Mesenchymal stem cell (in vitro differentiated cells and primary cell): ENCODE results near the gene B3GALT6.
"Not testable (repeated sequence)": the region's sequence is repeated elsewhere in the genome, so short reads cannot be mapped to it uniquely, and the experiment has no call there.

Experiments
- DNase-seq: peaks from one replicate; pipeline ENCODE4 v3.0.0-alpha.2; 2013
- H2AFZ ChIP-seq: one replicate; pipeline ENCODE4 v1.6.1; 2013; ENCODE audit warnings: low read depth, mild to moderate bottlenecking, control low read depth, inconsistent platforms, low read length, moderate library complexity
- H2AK5ac ChIP-seq: 2 replicates; pipeline ENCODE4 v1.6.1; 2013; ENCODE audit warnings: low read length, moderate library complexity, mild to moderate bottlenecking, inconsistent platforms; ENCODE audit not compliant: severe bottlenecking
- H2BK120ac ChIP-seq: one replicate; pipeline ENCODE4 v1.6.1; 2013; ENCODE audit warnings: low read depth, mild to moderate bottlenecking, inconsistent platforms, low read length, moderate library complexity
- H2BK12ac ChIP-seq, 2 experiments: one replicate each; pipeline ENCODE4 v1.6.1; 2013; ENCODE audit warnings: inconsistent platforms in 2 of 2, low read length in 2 of 2, mild to moderate bottlenecking in 2 of 2, moderate library complexity in 2 of 2, control low read depth in 1 of 2
- H2BK15ac ChIP-seq: one replicate; pipeline ENCODE4 v1.6.1; 2013; ENCODE audit warnings: mild to moderate bottlenecking, low read depth, inconsistent platforms; ENCODE audit not compliant: poor library complexity, severe bottlenecking
- H2BK5ac ChIP-seq: 2 replicates; pipeline ENCODE4 v1.6.1; 2013; ENCODE audit warnings: low read depth, mild to moderate bottlenecking, low read length, control low read depth, inconsistent platforms; ENCODE audit not compliant: poor library complexity, severe bottlenecking
- H3K14ac ChIP-seq, 2 experiments: one replicate each; pipeline ENCODE4 v1.6.1; 2013; ENCODE audit warnings: inconsistent platforms in 2 of 2, low read length in 2 of 2, control low read depth in 1 of 2, mild to moderate bottlenecking in 1 of 2, moderate library complexity in 1 of 2
- H3K18ac ChIP-seq, 2 experiments: one replicate each; pipeline ENCODE4 v1.6.1; 2013; ENCODE audit warnings: inconsistent platforms in 2 of 2, low read length in 2 of 2, control low read depth in 1 of 2, low read depth in 1 of 2, mild to moderate bottlenecking in 1 of 2
- H3K23ac ChIP-seq, 2 experiments: one replicate each; pipeline ENCODE4 v1.6.1; 2013; ENCODE audit warnings: inconsistent platforms in 2 of 2, low read length in 2 of 2, mild to moderate bottlenecking in 2 of 2, moderate library complexity in 2 of 2, control low read depth in 1 of 2
- H3K27ac ChIP-seq: 2 replicates; pipeline ENCODE4 v1.5.1; 2013; ENCODE audit warnings: mild to moderate bottlenecking, moderate library complexity, low read length, control low read depth, inconsistent platforms; ENCODE audit not compliant: poor library complexity, severe bottlenecking
- H3K27me3 ChIP-seq, 2 experiments: 2 replicates each; pipeline versions ENCODE4 v1.6.1 to v1.7.0; 2013; ENCODE audit warnings: low read length in 2 of 2, mild to moderate bottlenecking in 2 of 2, moderate library complexity in 2 of 2, control low read depth in 1 of 2, inconsistent platforms in 1 of 2; ENCODE audit not compliant: control insufficient read depth in 1 of 2, insufficient read depth in 1 of 2
- H3K36me3 ChIP-seq, 2 experiments: 2 replicates each; pipeline versions ENCODE4 v1.6.1 to v1.7.0; 2013; ENCODE audit warnings: low read length in 2 of 2, control low read depth in 1 of 2, inconsistent platforms in 1 of 2, low read depth in 1 of 2, mild to moderate bottlenecking in 1 of 2; ENCODE audit not compliant: insufficient read depth in 2 of 2, control insufficient read depth in 1 of 2
- H3K4ac ChIP-seq, 2 experiments: one replicate each; pipeline ENCODE4 v1.6.1; 2013; ENCODE audit warnings: inconsistent platforms in 2 of 2, low read length in 2 of 2, mild to moderate bottlenecking in 2 of 2, moderate library complexity in 2 of 2, control low read depth in 1 of 2, low read depth in 1 of 2
- H3K4me1 ChIP-seq: 2 replicates; pipeline ENCODE4 v1.6.1; 2013; ENCODE audit warnings: low read depth, low read length, control low read depth; ENCODE audit not compliant: control insufficient read depth, insufficient read depth
- H3K4me2 ChIP-seq: 2 replicates; pipeline ENCODE4 v1.6.1; 2013; ENCODE audit warnings: low read length, mild to moderate bottlenecking, inconsistent platforms; ENCODE audit not compliant: poor library complexity, severe bottlenecking
- H3K4me3 ChIP-seq, 2 experiments: 2 replicates each; pipeline versions ENCODE4 v1.5.1 to v1.7.0; 2013; ENCODE audit warnings: low read length in 2 of 2, mild to moderate bottlenecking in 2 of 2, control low read depth in 1 of 2, low read depth in 1 of 2; ENCODE audit not compliant: insufficient read depth in 1 of 2
- H3K79me1 ChIP-seq: replicated peaks from 2 replicates; pipeline ENCODE4 v1.6.1; 2013; ENCODE audit warnings: mild to moderate bottlenecking, control low read depth, low read length, inconsistent platforms; ENCODE audit not compliant: poor library complexity, severe bottlenecking
- H3K9ac ChIP-seq: 2 replicates; pipeline ENCODE4 v1.7.0; 2013; ENCODE audit warnings: mild to moderate bottlenecking, low read length, moderate library complexity
- H3K9me3 ChIP-seq: 2 replicates; pipeline ENCODE4 v1.7.0; 2013; ENCODE audit warnings: mild to moderate bottlenecking, low read length; ENCODE audit not compliant: control insufficient read depth
- H4K8ac ChIP-seq: one replicate; pipeline ENCODE4 v1.6.1; 2013; ENCODE audit warnings: inconsistent platforms, mild to moderate bottlenecking, low read length, moderate library complexity
- H4K91ac ChIP-seq: one replicate; pipeline ENCODE4 v1.6.1; 2013; ENCODE audit warnings: mild to moderate bottlenecking, low read length, inconsistent platforms
- WGBS: methylation state at CpG from one replicate; pipeline ENCODE4 v1.1.7; 2013; ENCODE audit warnings: mixed read lengths; 5-methylcytosine and 5-hydroxymethylcytosine counted together

Gene B3GALT6

DNA sequence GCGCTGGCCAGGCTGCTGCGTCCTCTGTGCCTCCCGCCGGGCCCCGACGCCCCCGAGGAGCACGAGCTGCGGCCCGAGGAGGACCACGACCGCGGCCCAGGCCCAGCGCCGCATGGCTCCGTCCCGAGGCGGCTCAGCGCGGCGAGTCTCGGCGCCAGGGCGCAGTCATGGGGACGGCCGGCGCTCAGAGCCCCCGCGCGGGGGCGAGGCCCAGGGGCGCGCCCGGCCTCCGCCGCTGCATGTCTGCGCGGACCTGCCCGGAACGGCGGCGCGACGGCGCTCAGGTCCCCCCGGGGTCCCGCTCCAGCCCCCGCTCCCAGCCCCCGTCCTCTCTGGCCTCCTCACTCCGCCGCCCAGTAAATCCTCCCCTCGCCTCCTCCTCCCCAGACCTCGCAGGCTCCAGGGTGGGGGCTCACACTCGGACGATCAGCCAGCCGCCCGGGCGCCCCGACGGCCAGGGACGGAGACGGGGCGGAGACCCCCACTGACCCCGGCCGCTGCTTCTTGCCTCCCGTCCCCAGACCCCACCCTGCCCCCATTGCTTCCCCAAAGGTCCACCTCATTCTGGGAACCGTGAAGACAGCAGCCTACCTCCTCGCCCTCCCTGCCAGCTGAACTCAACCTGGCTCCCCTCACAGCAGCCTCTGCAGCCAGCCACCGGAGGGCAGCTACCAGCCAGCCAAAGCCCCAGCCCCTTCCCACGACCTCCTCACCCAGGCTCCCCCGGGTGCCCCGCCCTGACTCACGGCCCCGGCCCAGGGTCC lies 14.7 kb downstream of the B3GALT6 start, which contains the start of gene C1QTNF12:
TSS of gene C1QTNF12 (minus strand) at position 146 of the 764 bp plus-strand sequence. CDS start at position 114, 32 bp downstream.
- Histone ChIP-seq H2AK5ac (no peak within 1 kb of the TSS), H4K8ac (peak within 1 kb of the TSS; percentile 54), H3K9ac (no peak within 1 kb of the TSS), H4K91ac (peak within 1 kb of the TSS; percentile 39), H3K79me1 (peaks cover 13% of the 10 kb centered on the region), H3K27me3 (peaks cover 6 to 20% of the 10 kb centered on the region in 2 experiments), H2BK120ac (no peak within 1 kb of the TSS), H2BK5ac (no peak within 1 kb of the TSS), H3K27ac (no peak within 1 kb of the TSS), H3K23ac (peak within 1 kb of the TSS in 1 of 2 experiments; percentile 84), H3K4me3 (peak within 1 kb of the TSS in 1 of 2 experiments; percentile 22), H3K14ac (peak within 1 kb of the TSS in 1 of 2 experiments; percentile 86), H3K4ac (peak within 1 kb of the TSS in 1 of 2 experiments; percentile 64), H3K18ac (peak within 1 kb of the TSS; percentile 62 to 82), H2BK15ac (peak within 1 kb of the TSS; percentile 89), H3K4me1 (peaks cover 32% of the 10 kb centered on the region), H3K4me2 (peak within 1 kb of the TSS; percentile 62), H3K9me3 (no peaks in the 10 kb centered on the region), H2BK12ac (peak within 1 kb of the TSS; percentile 54 to 55), H2AFZ (no peak within 1 kb of the TSS), H3K36me3 (peaks cover 0 to 44% of the 10 kb centered on the region in 2 experiments)
- DNase-seq = no peak
- WGBS = 13% methylated on average over 34 of the region's 74 CpGs

DNA sequence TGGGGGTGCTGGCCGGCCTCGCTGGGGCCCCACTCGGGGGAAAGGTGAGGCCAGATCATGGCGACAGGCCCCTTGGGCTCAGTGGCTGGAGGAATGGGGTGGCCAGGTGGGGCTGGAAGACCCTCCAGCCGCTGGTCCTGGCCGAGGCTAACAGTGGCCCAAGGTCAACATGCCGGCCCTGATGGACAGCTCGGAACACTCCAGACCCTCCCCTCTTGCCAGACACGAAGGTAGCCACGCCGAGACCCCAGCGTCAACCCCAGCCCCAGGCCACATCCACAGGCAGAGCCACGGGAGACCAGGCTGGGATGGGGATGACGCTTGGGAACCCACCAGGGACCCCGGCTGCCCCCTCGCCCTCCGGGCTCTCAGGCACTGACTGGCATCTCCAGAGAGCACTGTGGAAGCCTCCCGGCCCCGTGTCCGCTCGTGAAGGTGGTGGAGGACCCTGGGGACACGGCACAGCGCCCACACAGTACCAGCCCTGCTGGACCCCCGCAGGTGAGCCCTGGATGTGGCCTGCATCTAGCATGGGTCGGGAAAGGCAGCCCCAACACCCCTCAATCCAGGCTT lies 15.4 kb downstream of the B3GALT6 start:
- H3K18ac ChIP-seq = no peak overlapping the region
- H3K9me3 ChIP-seq = no peaks in the 10 kb centered on the region
- peak overlapping the region in 1 of 2 experiments; percentile 80 for H2BK12ac ChIP-seq
- H3K79me1 ChIP-seq = peaks cover 14% of the 10 kb centered on the region
- no peak overlapping the region for H2AK5ac ChIP-seq
- H4K8ac ChIP-seq = no peak overlapping the region
- WGBS = 87% methylated on average over 20 of the region's 25 CpGs
- no peak overlapping the region for H2AFZ ChIP-seq
- H3K9ac ChIP-seq = no peak overlapping the region
- peaks cover 6 to 20% of the 10 kb centered on the region in 2 experiments for H3K27me3 ChIP-seq
- no peak overlapping the region for H3K4me3 ChIP-seq
- peaks cover 31% of the 10 kb centered on the region for H3K4me1 ChIP-seq
- H2BK120ac ChIP-seq = no peak overlapping the region
- H3K4me2 ChIP-seq = no peak overlapping the region
- H3K14ac ChIP-seq = no peak overlapping the region
- no peak overlapping the region for H2BK5ac ChIP-seq
- H4K91ac ChIP-seq = no peak overlapping the region
- no peak overlapping the region for H3K27ac ChIP-seq
- H3K36me3 ChIP-seq = peaks cover 2 to 43% of the 10 kb centered on the region in 2 experiments
- peak overlapping the region in 1 of 2 experiments; percentile 0 for H3K23ac ChIP-seq
- no peak overlapping the region for H3K4ac ChIP-seq
- DNase-seq = no peak
- H2BK15ac ChIP-seq = peak overlapping the region; percentile 89

DNA sequence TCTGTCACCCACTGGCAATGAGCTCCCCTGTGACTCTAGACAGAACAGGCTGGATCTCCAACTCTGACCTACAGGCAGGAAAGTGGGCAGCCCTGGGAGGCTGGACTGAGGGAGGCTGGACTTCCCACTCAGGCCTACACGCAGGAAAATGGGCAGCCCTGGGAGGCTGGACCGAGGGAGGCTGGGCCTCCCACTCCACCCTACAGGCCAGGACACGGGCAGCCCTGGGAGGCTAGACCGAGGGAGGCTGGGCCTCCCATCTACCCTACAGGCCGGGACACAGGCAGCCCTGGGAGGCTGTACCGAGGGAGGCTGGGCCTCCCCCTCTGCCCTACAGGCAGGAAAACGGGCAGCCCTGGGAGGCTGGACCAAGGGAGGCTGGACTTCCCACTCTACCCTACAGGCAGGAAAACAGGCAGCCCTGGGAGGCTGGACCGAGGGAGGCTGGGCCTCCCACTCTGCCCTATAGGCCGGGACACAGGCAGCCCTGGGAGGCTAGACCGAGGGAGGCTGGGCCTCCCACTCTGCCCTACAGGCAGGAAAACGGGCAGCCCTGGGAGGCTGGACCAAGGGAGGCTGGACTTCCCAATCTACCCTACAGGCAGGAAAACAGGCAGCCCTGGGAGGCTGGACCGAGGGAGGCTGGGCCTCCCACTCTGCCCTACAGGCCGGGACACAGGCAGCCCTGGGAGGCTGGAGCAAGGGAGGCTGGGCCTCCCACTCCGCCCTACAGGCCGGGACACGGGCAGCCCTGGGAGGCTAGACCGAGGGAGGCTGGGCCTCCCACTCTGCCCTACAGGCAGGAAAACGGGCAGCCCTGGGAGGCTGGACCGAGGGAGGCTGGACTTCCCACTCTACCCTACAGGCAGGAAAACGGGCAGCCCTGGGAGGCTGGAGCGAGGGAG lies 16.2 kb downstream of the B3GALT6 start:
- not testable (repeated sequence) for H4K8ac ChIP-seq, H3K18ac ChIP-seq, H2AFZ ChIP-seq, H3K4me2 ChIP-seq, H3K23ac ChIP-seq, H4K91ac ChIP-seq, H3K27ac ChIP-seq, H3K4ac ChIP-seq, H2BK120ac ChIP-seq, H2BK15ac ChIP-seq, DNase-seq, H2BK5ac ChIP-seq, H3K4me3 ChIP-seq, H3K14ac ChIP-seq, H3K9me3 ChIP-seq, H2AK5ac ChIP-seq, H3K9ac ChIP-seq
- 99% methylated on average over 12 of the region's 21 CpGs for WGBS
- peak overlapping the region in 1 of 2 experiments; percentile 80 for H2BK12ac ChIP-seq
- peaks cover 19% of the 10 kb centered on the region for H3K79me1 ChIP-seq
- peaks cover 6 to 20% of the 10 kb centered on the region in 2 experiments for H3K27me3 ChIP-seq
- H3K36me3 ChIP-seq = peaks cover 10 to 46% of the 10 kb centered on the region in 2 experiments
- peaks cover 33% of the 10 kb centered on the region for H3K4me1 ChIP-seq
